ENCODE measurements around the gene CSAG1.
"Not testable (repeated sequence)": the region's sequence is repeated elsewhere in the genome, so short reads cannot be mapped to it uniquely, and the experiment has no call there.

CSAG1 gene, protein sequence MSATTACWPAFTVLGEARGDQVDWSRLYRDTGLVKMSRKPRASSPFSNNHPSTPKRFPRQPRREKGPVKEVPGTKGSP

GRCh38 chrX:152733261-152733975 lies at the start of gene CSAG1, which contains the start of gene MAGEA12:
CSAG1 (minus strand) TSS chrX:152733721; CDS start chrX:152732460, 1,261 bp downstream.
MAGEA12 (plus strand) TSS chrX:152733757; CDS start chrX:152736162, 2,405 bp downstream.
- DNase-seq (ENCODE audit: low read depth in 2 of 2), result no peak

- not testable (repeated sequence) for DNase-seq (ENCODE audit: low read depth in 2 of 2)
Observed at GRCh38 chrX:152769549-152770289, 36.2 kb upstream of the CSAG1 start, which contains the start of gene MAGEA6. MAGEA6 (minus strand) TSS chrX:152769689; CDS start chrX:152767650, 2,039 bp downstream.

DNA sequence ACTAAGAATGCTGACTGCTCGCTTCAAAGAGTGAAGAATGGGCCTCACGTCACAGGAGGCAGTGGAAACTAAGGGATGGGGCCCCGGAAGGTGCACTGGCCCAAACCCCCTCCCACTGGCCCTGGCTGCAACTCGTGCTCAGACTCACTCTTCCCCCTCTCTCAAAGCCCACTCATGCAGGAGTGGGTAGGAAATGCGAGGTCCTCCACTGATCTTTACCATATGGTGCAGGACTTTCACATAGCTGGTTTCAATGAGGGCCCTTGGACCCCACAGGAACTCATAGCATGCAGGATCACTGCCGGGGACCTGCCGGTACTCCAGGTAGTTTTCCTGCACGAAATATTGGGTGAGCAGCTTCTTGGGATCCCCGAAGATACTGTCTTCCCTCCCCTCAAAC lies 33.0 kb upstream of the CSAG1 start:
- not testable (repeated sequence) for DNase-seq (ENCODE audit: low read depth in 2 of 2)

DNA sequence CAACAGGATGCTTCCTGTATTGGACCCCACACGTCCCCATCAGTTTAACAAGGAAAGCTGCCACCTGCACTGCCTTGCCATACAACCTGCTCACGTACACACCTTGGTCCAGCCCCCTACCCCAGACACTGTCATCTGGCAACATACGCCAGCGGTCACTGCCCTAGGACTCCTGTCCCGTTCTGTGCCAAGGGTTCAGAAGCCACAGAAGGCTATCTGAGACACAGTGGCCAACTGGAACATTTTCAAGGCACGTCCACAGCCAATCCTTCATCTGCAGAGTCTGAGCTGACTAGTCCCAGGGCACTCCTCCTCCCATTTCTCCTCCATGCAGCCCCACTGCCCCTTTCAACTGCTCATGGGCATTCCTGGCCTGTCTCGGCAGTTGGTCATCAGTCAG lies 28.1 kb upstream of the CSAG1 start:
- DNase-seq (ENCODE audit: low read depth in 2 of 2), result not testable (repeated sequence)

- not testable (repeated sequence) for DNase-seq (ENCODE audit: low read depth in 2 of 2)
Observed at GRCh38 chrX:152759544-152759943, 26.0 kb upstream of the CSAG1 start.

DNA sequence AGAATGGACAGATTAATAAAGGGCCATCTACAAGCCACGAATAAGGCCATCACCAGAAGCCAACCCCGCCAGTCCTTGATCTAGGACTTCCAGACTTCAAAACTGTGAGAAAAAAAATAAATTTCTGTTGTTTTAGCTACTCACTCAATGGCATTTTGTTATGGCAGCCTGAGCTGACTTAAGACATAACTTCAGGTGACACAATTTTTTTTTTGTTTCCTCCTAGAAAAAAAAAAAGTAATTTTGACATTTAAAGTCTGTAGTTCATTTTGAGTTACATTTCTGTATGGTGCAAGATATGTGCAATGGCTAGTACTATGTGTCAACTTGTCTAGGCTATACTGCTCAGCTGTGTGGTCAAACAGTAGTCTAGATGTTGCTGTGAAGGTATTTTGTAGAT lies 25.4 kb upstream of the CSAG1 start, which contains the start of gene CSAG3:
TSS of gene CSAG3 (plus strand) at position 301 of the 400 bp plus-strand sequence.
- not testable (repeated sequence) for DNase-seq (ENCODE audit: low read depth in 2 of 2)

DNA sequence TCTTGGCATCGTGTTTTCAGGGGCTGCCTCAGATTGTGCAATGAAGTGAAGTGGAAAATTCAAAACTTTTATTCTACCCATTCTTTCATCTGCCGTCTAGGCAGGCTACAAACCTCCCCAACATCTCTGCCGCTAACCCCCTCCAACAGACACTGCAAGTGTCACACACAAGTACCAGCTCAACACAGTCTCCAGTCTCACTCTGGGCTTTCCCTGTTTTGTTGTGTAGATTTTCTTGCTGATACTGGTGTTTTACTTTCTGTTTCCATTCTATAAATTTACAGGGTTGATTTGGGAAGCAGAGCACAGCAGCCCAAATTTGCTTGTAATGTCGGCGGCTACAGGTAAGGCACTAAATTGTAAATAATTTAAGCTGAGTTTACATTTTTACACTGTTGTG lies 21.4 kb upstream of the CSAG1 start:
- not testable (repeated sequence) for DNase-seq (ENCODE audit: low read depth in 2 of 2)

- DNase-seq (ENCODE audit: low read depth in 2 of 2), result not testable (repeated sequence)
Observed at GRCh38 chrX:152753686-152754650, 20.4 kb upstream of the CSAG1 start, which contains the start of gene MAGEA2. MAGEA2 (minus strand) TSS chrX:152753842; CDS start chrX:152751363, 2,479 bp downstream.

- no peak for DNase-seq (ENCODE audit: low read depth in 2 of 2)
Observed at GRCh38 chrX:152738560-152738959, 5.0 kb upstream of the CSAG1 start.

- not testable (repeated sequence) for DNase-seq (ENCODE audit: low read depth in 2 of 2)
Observed at GRCh38 chrX:152736528-152736927, 3.0 kb upstream of the CSAG1 start.

DNA sequence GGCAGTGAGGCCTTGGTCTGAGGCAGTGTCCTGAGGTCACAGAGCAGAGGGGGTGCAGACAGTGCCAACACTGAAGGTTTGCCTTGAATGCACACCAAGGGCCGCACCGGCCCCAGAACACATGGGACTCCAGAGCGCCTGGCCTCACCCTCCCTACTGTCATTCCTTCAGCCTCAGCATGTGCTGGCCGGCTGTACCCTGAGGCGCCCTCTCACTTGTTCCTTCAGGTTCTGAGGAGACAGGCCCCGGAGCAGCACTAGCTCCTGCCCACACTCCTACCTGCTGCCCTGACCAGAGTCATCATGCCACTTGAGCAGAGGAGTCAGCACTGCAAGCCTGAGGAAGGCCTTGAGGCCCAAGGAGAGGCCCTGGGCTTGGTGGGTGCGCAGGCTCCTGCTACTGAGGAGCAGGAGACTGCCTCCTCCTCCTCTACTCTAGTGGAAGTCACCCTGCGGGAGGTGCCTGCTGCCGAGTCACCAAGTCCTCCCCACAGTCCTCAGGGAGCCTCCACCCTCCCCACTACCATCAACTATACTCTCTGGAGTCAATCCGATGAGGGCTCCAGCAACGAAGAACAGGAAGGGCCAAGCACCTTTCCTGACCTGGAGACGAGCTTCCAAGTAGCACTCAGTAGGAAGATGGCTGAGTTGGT lies 2.5 kb upstream of the CSAG1 start:
- DNase-seq (ENCODE audit: low read depth in 2 of 2), result no peak

- no peak for DNase-seq (ENCODE audit: low read depth in 2 of 2)
Observed at GRCh38 chrX:152735101-152735500, 1.6 kb upstream of the CSAG1 start.

- not testable (repeated sequence) for DNase-seq (ENCODE audit: low read depth in 2 of 2)
Observed at GRCh38 chrX:152734143-152734858, 780 bp upstream of the CSAG1 start.

DNA sequence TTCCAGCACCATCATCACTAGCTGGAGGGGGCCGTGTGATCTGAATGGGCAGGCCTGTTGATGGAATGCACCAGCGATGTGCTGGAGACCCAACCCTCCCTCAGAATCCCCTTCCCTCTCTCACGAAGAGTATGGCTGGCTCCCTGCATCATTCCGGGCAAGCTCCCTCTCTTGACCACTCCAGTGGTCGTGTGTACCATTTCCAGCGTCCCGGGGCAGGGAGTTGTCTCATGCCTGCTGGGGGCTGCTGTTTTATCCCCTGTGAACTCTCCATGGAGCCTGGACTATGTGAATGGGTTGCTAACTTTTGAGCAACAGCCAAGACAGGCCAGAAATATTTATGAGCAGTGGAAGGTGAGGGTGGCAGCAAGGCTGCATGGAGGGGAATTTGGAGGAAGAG lies 8.1 kb downstream of the CSAG1 start:
- no peak for DNase-seq (ENCODE audit: low read depth in 2 of 2)

GRCh38 chrX:152713815-152714787 lies 19.4 kb downstream of the CSAG1 start, which contains the start of gene MAGEA2B:
MAGEA2B (plus strand) TSS chrX:152714628; CDS start chrX:152717107, 2,479 bp downstream.
- not testable (repeated sequence) for DNase-seq (ENCODE audit: low read depth in 2 of 2)

GRCh38 chrX:152713195-152713594 lies 20.3 kb downstream of the CSAG1 start:
- not testable (repeated sequence) for DNase-seq (ENCODE audit: low read depth in 2 of 2)

DNA sequence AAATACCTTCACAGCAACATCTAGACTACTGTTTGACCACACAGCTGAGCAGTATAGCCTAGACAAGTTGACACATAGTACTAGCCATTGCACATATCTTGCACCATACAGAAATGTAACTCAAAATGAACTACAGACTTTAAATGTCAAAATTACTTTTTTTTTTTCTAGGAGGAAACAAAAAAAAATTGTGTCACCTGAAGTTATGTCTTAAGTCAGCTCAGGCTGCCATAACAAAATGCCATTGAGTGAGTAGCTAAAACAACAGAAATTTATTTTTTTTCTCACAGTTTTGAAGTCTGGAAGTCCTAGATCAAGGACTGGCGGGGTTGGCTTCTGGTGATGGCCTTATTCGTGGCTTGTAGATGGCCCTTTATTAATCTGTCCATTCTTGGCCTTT lies 24.3 kb downstream of the CSAG1 start, which contains the start of gene CSAG2:
TSS of gene CSAG2 (minus strand) at position 101 of the 400 bp plus-strand sequence. CDS start 161 bp downstream, outside the sequence.
- not testable (repeated sequence) for DNase-seq (ENCODE audit: low read depth in 2 of 2)

- DNase-seq (ENCODE audit: low read depth in 2 of 2), result not testable (repeated sequence)
Observed at GRCh38 chrX:152706500-152706899, 27.0 kb downstream of the CSAG1 start.
